Transverse colon (tissue), 4 donors: ENCODE measurements around the gene COL23A1.

Experiments
- CTCF ChIP-seq, 5 experiments: fragments of 200-600 bp in 3 of 5; fragments of 450-650 bp in 2 of 5; sonication (generic) in 3 of 5; IDR thresholded peaks; 1 replicate in 2 of 5; 2 replicates in 3 of 5; pipeline ENCODE4 v1.5.1; 2016 to 2017; ENCODE audit warnings: antibody characterized with exemption in 5 of 5, inconsistent platforms in 3 of 5, mild to moderate bottlenecking in 2 of 5, moderate library complexity in 1 of 5
- POLR2A ChIP-seq: fragments of 450-650 bp; IDR thresholded peaks from one replicate; pipeline ENCODE4 v1.6.1; 2016; ENCODE audit warnings: antibody characterized with exemption, mild to moderate bottlenecking, moderate library complexity
- POLR2AphosphoS5 ChIP-seq, 3 donors: sonication (generic); formaldehyde crosslinking; IDR thresholded peaks; one replicate each; pipeline ENCODE4 v1.6.1; 2016; ENCODE audit warnings: antibody characterized with exemption in 3 of 3

- no peak for TF ChIP-seq CTCF (IDR thresholded peaks at IDR 0.05)
- no peak for TF ChIP-seq POLR2AphosphoS5 (IDR thresholded peaks at IDR 0.05)
- no peak for TF ChIP-seq POLR2A
Measured at GRCh38 chr5:178363501-178364325, 226.5 kb downstream of the COL23A1 start.
